GM18867 (cell line): ENCODE data around the gene PRKAG2.

Experiments used
- ATAC-seq: cut with Tn5 transposase; IDR thresholded peaks from one replicate; pipeline ENCODE4 v1.9.1; 2021; ENCODE audit warnings: mild to moderate bottlenecking, moderate library complexity; ENCODE audit not compliant: unreplicated experiment

Gene PRKAG2

DNA sequence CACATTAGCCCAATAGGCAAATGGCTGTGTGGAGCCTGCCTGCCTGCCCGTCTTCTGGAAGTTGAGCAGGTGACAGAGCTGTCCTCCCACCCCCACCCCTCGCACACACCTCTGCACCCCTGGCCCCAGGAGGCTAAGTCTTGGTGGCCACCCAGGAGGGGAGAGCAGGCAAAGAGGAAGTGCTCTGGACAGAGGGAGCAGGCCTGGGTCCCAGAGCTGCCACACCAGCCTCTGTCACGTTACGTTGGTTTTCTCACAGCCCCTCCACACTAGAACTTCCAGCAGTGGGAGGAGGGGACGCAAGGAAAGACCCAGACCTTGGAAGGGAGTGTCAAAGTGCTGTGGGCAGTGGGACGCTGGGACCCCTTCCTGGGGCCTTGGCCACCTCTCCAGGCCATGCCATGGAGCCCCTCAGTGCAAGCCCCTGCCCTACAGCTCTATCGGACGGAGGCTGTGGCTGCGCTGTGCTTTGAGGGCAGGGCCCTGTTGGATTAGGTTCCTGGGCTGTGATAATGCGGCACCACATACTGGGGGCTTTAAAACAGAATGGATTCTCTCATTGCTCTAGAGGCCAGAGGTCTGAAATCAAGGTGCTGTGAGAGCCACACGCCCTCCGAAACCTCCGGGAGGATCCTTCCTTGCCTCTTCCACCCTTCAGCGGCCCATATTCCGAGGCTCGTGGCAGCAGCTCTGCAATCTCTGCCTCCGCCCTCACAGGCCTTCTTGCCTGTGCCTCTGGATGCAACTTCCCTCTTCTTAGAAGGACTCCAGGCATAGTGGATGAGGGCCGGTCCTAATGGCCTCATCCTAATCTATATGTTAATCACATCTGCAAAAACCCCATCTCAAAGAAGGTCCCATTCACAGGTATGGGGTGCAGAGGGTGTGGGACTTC is 9.9 kb downstream of the PRKAG2 start:
- no peak for ATAC-seq

- no peak for ATAC-seq
These were observed 10.9 kb downstream of the PRKAG2 start for GRCh38 chr7:151866028-151866427.

DNA sequence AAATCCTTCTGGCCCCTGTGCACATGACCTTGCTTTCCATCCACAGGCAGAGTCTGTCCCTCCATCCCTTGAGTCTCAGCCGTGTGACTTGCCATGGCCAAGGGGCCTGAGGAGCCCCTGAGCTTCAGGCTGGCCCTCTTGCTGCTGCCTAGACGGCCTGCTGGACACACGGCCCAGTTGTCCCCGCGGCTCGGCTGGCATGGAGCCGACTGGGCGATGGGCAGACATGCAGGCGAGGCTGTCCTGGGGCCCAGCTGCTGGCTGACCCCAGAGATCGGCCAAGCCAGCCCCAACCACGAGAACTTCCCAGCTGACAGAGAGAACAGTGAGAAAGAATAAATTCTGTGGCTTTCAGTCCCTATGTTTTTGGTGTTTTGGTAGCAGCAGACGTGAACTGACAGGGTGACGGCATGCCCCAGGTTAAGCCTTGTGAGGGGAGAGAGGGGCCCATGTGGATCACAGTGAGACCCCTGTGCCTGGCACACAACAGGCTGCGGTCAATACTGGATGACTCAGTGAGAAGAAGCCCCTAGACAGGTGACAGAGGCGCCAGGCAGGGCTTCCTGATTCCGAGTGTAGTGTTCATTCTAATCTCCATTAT is 11.7 kb downstream of the PRKAG2 start:
- no peak for ATAC-seq

GRCh38 chr7:151864561-151864960 is 12.4 kb downstream of the PRKAG2 start:
- no peak for ATAC-seq

GRCh38 chr7:151864081-151864480 is 12.8 kb downstream of the PRKAG2 start:
- ATAC-seq = no peak

- no peak for ATAC-seq
These were observed 13.4 kb downstream of the PRKAG2 start for GRCh38 chr7:151863386-151864079.

- no peak for ATAC-seq
These were observed 14.1 kb downstream of the PRKAG2 start for GRCh38 chr7:151862606-151863381.

GRCh38 chr7:151861881-151862280 is 15.0 kb downstream of the PRKAG2 start:
- ATAC-seq = no peak

DNA sequence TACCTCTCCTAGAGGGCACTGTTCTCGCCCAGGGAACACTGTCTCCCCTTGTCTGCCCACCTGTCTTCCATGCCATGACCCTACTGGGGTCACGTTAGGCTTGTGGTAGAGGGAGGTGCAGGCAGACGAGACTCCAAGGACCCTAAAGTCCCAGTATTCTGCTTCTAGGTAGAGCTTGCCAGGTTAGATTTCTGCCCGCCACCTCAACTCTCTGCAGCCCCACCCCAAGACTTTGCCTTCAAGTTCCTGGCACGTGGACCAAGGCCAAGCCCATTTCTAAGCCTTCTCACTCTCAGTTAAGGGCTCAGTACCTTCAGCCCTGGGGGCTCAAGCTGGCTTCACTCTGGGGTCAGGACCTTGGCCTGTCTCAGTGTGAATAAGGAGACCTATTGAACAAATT is 16.1 kb downstream of the PRKAG2 start:
- ATAC-seq = no peak

- no peak for ATAC-seq
These were observed 16.8 kb downstream of the PRKAG2 start for GRCh38 chr7:151859948-151860685.

- no peak for ATAC-seq
These were observed 17.6 kb downstream of the PRKAG2 start for GRCh38 chr7:151859111-151859947.

- ATAC-seq = no peak
These were observed 18.5 kb downstream of the PRKAG2 start for GRCh38 chr7:151858456-151858855.

DNA sequence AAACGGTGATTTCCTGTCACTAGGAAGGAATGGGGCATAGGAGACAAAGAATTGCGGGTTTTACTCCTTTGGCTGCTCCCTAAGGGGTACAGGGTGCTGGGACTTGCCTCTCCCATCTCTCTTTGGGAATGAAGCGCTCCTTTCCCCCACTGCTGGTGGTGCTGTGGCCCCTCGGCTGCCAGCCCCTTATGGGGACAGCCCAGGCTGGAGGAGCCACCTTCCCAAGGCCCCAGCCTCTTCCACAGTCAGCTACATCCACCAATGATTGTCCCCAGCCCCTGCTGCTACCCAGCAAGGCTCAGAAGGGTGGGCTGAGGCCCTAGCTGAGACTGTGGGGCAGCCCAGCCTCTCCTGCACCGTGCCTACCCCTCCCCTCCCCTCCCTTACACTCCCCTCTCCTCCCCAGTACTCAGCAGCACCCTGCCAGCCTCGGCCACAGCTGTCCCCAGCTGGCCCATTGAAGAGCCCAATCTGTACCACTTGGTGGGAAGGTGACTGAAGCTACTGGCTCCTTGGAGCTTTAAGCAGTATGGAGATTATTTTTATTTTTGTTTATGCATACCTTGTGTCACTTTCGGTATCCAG is 19.0 kb downstream of the PRKAG2 start:
- ATAC-seq = no peak

DNA sequence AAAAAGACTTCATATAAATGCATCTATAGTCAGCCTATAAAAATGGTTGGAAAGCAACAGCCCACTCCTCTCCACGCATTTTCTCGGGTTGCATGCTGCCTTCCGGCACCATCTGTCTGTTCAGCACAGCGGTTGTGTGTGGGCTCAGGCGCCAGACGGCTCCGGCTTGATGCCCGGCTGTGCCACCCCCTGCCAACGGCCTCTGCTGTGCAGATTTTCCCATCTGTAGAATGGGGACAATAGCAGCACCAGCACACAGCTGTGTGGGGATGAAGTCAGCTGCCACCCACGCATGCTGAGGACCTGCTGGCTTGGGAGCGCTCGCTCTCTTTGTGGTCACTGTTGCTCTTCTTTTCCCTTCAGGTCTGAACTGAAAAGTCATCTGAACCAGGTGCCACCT is 19.5 kb downstream of the PRKAG2 start:
- no peak for ATAC-seq

GRCh38 chr7:151856516-151856915 is 20.4 kb downstream of the PRKAG2 start:
- no peak for ATAC-seq

DNA sequence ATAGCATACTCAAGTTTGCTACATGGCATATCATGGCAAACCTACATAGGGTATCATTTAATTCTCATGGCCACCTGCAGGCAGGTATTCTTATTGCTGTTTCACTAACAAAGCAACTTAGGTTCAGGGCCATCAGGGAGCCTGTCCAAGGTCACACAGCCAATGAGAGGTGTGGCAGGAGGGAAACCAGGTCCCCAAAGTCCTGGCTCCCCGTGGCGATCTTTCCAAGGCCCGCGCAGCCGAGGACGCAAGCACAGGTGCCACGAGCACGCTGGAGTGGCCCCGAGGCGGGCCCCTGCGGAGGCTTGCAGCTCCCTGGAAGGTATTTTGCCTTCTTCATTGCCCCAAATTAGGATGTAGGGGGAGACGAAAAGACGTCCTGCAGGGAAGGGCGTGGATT is 20.8 kb downstream of the PRKAG2 start:
- ATAC-seq = no peak

DNA sequence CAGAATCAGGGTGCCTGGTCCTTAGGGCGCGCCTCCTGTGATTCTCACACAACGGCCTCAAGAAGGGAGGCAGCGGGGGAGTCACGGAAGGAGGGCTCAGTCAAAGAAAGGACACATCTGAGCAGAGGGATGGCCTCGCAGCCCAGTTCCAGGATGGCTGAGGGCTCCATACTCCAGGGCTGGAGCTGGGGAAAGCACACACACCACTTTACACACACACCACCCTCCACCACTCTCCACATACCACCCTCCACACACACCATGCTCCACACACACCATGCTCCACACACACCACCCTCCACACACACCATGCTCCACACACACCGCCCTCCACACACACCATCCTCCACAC is 22.2 kb downstream of the PRKAG2 start:
- ATAC-seq = no peak

DNA sequence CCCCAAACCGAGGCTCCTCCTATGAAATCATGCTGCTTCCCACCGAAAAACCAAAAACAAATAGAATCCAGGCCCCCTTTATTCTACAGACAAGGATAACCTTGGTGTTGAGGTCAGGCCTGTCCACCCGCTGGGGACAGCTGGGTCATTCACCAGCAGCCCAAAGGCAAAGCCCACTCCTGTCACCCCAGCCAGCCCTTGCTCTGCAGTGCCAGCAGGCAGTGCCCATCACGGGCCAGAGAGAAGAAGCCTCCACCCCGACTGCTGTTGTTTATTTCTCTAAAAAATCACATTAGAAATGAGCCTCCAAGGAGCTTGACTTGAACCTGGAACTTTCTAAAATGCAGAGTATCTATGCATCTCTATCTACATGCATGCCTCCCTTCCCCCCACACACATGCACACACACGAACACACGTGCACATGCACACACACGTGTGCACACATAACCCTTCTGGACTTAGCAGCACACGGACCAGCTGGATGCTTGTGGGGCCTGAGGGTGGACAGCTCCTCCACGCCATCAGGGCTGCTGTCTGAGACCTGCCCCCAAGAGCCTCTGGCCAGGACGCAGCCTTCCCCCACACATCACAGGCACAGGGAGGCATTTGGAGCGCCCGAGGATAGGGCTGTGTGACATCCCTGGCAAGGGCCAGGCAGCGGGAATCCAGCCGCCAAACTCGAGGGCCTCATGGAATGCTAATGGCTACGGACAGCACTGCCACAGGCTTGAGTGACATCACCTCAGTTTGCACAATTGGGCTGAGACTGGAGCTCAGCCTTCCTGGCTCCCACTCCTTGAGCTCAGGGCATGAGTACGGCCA is 22.8 kb downstream of the PRKAG2 start:
- no peak for ATAC-seq
